ENCODE data around the gene CNIH4. TPM values are rescaled to one million over a fixed set of nuclear protein-coding genes. Genes with fewer than 3 reads are reported as not detected.

Gene CNIH4
- polyA plus RNA-seq, 1 donor from 2014 or later: 53.2 TPM

DNA sequence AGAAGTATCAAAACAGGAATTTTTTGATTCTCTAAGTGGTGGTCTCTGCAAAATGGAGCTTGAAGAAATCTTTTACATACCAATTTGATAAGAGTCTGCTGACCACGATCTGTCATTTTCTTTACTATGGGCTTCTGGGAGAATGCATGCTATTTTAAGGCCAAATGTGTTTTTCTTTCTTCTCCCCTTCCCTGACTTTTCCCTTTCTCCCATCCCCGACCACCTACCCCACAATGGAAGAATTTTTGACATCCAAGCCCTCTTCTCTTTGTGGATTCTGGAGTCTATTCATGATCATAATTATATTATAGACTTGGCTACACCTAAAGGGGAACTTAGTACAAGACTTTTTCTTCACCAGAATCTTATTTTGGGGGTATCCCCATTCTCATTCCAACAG lies 31.3 kb downstream of the CNIH4 start:
- Histone ChIP-seq H3K27me3 (ENCODE audit: insufficient read depth, low read depth, low read length) (no peaks in the 10 kb centered on the region), H3K36me3 (ENCODE audit: insufficient read depth, low read length) (peaks cover 9% of the 10 kb centered on the region), H3F3A (ENCODE audit: insufficient read depth, low read length, poor library complexity, severe bottlenecking) (no peaks in the 10 kb centered on the region), H4K20me1 (ENCODE audit: insufficient read depth) (no peaks in the 10 kb centered on the region), H3K4me2 (ENCODE audit: low read length) (no peak overlapping the region), H2AFZ (ENCODE audit: low read depth, low read length) (no peak overlapping the region), H3K79me2 (replicated peaks; ENCODE audit: insufficient read depth, low read length) (no peaks in the 10 kb centered on the region), H3K9ac (ENCODE audit: low read length) (no peak overlapping the region), H3K9me2 (ENCODE audit: insufficient read depth, low read length) (no peaks in the 10 kb centered on the region), H3K4me3 (ENCODE audit: low read length) (no peak overlapping the region), H3K9me3 (ENCODE audit: low read length) (no peaks in the 10 kb centered on the region), H3K27ac (ENCODE audit: low read length) (no peak overlapping the region)
- TF ChIP-seq POLR2AphosphoS5 (IDR thresholded peaks at IDR 0.05) (no peak), EZH2 (IDR thresholded peaks at IDR 0.05; ENCODE audit: borderline replicate concordance, insufficient read depth, low read length, poor library complexity, severe bottlenecking) (no peak)

DNA sequence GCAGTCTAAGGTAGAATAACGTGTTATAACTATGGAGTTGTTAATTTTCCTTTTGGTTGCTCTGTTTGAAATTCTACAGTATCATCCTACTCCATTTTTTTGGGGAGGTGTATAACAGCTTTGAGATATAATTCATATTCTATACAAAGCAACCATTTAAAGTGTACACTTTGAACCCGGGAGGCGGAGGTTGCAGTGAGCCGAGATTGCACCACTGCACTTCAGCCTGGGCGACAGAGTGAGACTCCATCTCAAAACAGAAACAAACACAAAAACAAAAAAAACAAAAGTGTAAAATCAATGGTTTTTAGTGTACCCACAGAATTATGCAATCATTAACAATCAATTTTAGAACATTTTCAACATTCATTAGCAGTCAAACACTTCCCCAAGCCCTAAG lies 33.8 kb downstream of the CNIH4 start:
- H2AFZ ChIP-seq (ENCODE audit: low read depth, low read length): no peak overlapping the region
- no peak overlapping the region for H3K4me2 ChIP-seq (ENCODE audit: low read length)
- no peak overlapping the region for H3K4me3 ChIP-seq (ENCODE audit: low read length)
- H3K27ac ChIP-seq (ENCODE audit: low read length): no peak overlapping the region
- H3K36me3 ChIP-seq (ENCODE audit: insufficient read depth, low read length): peaks cover 18% of the 10 kb centered on the region
- H3K9ac ChIP-seq (ENCODE audit: low read length): no peak overlapping the region
- no peaks in the 10 kb centered on the region for H3F3A ChIP-seq (ENCODE audit: insufficient read depth, low read length, poor library complexity, severe bottlenecking)
- H3K9me2 ChIP-seq (ENCODE audit: insufficient read depth, low read length): no peaks in the 10 kb centered on the region
- no peaks in the 10 kb centered on the region for H3K9me3 ChIP-seq (ENCODE audit: low read length)
- H3K27me3 ChIP-seq (ENCODE audit: insufficient read depth, low read depth, low read length): no peaks in the 10 kb centered on the region
- H4K20me1 ChIP-seq (ENCODE audit: insufficient read depth): no peaks in the 10 kb centered on the region
- no peaks in the 10 kb centered on the region for H3K79me2 ChIP-seq (replicated peaks; ENCODE audit: insufficient read depth, low read length)
- no peak for TF ChIP-seq EP300 (conservative IDR thresholded peaks at IDR 0.05; ENCODE audit: poor library complexity, severe bottlenecking)

DNA sequence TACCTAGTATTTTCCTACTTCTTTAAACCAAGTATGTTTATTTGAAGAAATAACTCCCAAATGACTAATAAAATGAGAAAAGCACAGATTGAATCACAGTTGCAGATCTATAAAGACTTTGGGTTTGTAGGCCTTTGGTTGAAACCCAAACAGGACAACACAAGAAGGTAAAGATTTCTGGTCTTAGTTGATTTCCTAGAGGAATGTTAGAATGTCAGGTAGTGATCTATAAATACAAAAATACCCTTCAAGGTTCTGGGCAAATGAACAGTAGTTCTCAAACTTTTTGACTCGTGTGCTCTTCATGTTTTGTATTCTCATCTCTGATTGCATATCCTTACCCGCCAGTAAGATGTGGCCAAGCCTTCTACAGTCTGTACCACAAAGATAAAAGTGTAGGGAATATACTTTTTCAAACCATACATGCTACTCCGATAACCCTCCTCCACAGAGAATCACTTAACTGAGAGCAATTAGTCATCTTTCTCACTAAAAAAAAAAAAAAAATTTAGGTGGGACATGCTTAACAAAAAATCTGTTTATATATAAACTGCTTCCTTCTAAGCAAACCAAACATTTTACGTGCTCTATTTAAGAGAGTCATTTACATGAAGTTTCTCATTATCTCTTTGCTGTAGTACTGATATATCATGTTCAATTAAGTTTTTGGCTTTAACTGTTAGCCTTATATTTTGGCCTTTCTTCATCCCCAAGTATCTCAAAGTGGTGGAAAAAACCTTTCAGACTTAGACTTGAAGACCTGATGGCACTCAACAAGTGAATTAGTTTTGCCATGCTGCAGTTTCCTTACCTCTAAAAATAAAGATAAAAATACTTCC lies 36.0 kb downstream of the CNIH4 start:
- Histone ChIP-seq H3K4me2 (ENCODE audit: low read length) (no peak overlapping the region), H2AFZ (ENCODE audit: low read depth, low read length) (no peak overlapping the region), H3K27ac (ENCODE audit: low read length) (no peak overlapping the region), H3K9me3 (ENCODE audit: low read length) (no peaks in the 10 kb centered on the region), H3F3A (ENCODE audit: insufficient read depth, low read length, poor library complexity, severe bottlenecking) (no peaks in the 10 kb centered on the region), H3K4me3 (ENCODE audit: low read length) (no peak overlapping the region), H4K20me1 (ENCODE audit: insufficient read depth) (no peaks in the 10 kb centered on the region), H3K79me2 (replicated peaks; ENCODE audit: insufficient read depth, low read length) (no peaks in the 10 kb centered on the region), H3K9me2 (ENCODE audit: insufficient read depth, low read length) (no peaks in the 10 kb centered on the region), H3K36me3 (ENCODE audit: insufficient read depth, low read length) (peaks cover 29% of the 10 kb centered on the region), H3K9ac (ENCODE audit: low read length) (no peak overlapping the region), H3K27me3 (ENCODE audit: insufficient read depth, low read depth, low read length) (no peaks in the 10 kb centered on the region)
- TF ChIP-seq CTCF (IDR thresholded peaks at IDR 0.05; ENCODE audit: poor library complexity, severe bottlenecking) (no peak), TAF1 (IDR thresholded peaks at IDR 0.05; ENCODE audit: low read depth) (no peak), SMC3 (conservative IDR thresholded peaks at IDR 0.05; ENCODE audit: poor library complexity) (no peak), REST (IDR thresholded peaks at IDR 0.05; ENCODE audit: borderline replicate concordance) (no peak), POLR2AphosphoS5 (IDR thresholded peaks at IDR 0.05) (no peak), MXI1 (conservative IDR thresholded peaks at IDR 0.05; ENCODE audit: poor library complexity, severe bottlenecking) (no peak), EP300 (conservative IDR thresholded peaks at IDR 0.05; ENCODE audit: poor library complexity, severe bottlenecking) (no peak), RAD21 (conservative IDR thresholded peaks at IDR 0.05) (no peak), EZH2 (IDR thresholded peaks at IDR 0.05; ENCODE audit: borderline replicate concordance, insufficient read depth, low read length, poor library complexity, severe bottlenecking) (no peak)
